ENCODE measurements around the gene FEV.

Gene FEV

DNA sequence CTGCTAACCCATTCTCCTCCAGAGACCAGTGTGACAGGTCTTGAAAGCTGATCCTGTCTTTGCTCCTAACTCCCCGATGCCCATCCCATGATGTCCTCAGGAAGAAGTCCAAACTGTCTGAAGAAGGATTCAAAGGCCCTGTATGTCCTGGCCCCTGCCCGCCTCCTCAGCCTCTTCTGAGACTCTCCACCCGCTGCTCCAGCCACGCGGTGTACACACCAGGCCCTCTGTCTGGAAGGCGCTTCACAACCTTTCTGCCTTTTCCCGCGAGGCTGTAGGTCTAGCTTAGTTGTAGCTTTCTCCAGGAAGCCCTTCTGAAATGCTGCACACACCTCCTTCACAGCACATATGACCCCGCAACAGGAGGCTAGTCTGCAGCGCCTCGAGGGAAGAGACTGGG is 31.7 kb upstream of the FEV start:
- DNase-seq = no peak

- no peak for DNase-seq
Measured at GRCh38 chr2:219010873-219011272, 25.9 kb upstream of the FEV start.

DNA sequence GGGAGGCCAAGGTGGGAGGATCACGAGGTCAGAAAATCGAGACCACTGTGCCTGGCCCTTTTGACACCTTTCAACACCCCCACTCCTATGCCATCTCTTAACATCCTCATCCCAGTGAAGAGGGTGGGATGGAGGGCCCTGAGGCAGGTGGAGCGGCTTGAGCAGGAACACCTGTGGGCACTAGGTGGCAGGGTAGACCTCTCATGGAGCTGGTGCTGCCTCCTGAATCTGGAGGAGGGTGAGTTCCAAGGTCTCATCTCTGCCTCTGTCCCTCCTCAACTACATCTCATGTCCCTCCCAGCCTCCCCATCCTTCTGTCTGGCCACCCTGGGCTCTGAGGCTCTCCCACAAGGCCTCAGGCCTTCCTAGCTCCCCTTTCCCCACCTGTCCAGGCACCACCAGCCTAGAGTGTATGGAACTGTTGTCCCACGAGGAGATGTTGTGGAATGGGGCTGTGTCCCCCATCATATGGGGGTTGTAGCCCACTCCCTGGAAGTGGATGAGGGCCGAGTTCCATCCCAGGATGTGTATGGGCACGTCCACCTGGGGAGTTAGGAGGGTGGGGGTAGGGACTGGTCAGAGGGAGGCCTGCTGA is 25.3 kb upstream of the FEV start:
- DNase-seq = peak; percentile 33

- no peak for DNase-seq
Measured at GRCh38 chr2:219009294-219009693, 24.3 kb upstream of the FEV start.

GRCh38 chr2:219003979-219004378 is 19.0 kb upstream of the FEV start:
- no peak for DNase-seq

DNA sequence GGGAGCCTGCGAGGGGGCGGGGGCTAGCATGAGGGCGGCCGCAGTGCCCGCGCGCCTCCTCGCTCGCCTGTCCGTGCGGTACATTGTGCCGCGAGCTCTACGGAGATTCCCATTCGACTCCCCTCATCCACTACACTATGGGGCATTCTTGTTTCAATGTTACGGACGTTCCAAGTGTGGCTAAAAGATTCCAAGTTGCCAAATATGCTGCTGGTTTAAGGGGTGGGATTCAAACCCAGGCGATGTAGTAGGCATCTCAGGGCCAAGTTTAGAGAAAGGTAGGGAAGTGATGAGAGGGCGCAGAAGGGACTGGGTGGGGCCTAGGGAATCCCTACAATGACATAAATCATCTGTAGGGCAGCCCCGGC is 18.3 kb upstream of the FEV start:
- no peak for DNase-seq

DNA sequence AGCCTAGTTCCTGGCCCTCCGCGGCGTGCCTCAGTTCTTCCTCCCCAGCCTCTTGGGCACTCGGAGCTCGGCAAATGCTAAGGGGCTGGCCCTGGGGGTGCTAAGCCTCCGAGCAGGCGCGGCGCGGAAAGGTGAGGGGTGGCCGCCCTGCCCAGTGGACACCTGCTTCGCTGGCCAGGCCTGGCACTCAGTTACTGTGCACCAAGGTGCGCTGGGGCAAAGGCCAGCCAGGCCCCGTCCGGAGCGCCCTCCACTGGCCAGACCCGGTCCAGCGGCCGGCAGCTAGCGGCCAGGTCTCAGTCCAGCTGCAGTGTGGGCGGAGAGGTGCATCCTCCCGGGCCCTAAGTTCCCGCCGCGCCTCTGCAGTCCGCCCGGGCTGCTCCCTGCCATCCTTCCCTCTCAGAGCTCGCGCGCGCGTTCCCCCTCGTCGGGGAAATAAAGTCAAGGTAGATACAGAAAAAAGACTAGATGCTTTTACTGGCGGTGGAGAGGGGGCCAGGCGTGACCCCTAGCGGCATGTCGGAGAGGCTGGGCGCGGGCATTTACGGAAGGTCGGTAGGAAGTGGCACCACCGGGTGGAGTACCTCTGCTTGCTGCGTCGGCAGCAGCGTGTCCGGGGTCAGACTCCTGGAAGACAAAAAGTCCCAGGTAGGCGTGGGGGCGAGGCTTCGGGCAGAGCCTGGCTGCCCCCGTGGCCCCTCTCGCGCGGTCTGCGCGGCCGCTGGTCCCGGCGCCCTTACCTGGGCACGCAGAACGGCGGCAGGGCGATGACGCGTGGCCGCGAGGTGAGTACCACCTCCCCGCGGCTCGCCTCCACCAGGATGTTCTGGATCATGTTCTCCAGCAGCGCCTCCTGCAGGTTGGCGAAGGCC is 17.6 kb upstream of the FEV start:
- peak; percentile 50 for DNase-seq

GRCh38 chr2:219001577-219002394 is 16.8 kb upstream of the FEV start:
- peak; percentile 93 for DNase-seq

DNA sequence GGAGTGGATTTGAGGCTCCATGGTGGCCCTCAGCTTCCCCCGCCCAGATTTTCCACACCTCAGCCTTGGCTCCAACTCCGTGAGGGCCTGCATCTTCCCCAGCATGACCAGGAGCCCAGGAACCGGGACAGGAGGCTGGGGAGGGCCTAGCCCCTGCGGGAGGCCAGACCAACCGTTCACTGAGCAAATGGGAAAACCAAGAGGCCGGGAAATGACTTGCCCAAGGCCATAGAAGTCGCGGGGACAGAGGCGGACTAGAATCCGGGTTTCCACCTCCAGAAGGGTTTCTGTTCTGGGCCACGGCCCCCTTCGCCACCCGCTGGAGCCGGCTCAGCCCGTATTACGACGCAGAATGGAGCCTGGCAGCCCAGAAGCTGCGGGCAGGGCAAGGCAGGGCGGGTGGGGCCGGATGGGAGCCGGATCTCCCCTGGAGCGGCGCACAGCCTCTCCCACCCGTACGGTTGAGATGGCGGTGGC is 16.2 kb upstream of the FEV start:
- no peak for DNase-seq

DNA sequence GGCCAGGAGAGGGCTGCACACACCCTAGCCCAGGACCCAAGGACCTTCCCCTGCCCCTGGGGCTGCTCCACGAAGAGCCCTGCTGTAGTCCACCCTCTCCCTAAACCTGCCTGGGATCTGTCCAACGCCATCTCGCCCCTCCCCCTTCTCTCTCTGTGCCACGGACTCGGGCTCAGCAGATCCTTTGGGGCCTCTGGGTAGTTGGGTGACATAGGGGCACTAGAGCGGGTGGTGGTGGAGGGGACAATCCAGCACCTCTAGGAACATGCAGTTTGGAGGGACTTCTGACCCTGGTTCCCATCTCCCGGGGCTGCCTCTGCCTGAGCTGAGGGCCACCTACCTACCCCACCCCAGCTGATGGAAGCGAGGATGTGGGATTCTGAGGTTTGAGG is 15.6 kb upstream of the FEV start:
- DNase-seq = peak; percentile 43

DNA sequence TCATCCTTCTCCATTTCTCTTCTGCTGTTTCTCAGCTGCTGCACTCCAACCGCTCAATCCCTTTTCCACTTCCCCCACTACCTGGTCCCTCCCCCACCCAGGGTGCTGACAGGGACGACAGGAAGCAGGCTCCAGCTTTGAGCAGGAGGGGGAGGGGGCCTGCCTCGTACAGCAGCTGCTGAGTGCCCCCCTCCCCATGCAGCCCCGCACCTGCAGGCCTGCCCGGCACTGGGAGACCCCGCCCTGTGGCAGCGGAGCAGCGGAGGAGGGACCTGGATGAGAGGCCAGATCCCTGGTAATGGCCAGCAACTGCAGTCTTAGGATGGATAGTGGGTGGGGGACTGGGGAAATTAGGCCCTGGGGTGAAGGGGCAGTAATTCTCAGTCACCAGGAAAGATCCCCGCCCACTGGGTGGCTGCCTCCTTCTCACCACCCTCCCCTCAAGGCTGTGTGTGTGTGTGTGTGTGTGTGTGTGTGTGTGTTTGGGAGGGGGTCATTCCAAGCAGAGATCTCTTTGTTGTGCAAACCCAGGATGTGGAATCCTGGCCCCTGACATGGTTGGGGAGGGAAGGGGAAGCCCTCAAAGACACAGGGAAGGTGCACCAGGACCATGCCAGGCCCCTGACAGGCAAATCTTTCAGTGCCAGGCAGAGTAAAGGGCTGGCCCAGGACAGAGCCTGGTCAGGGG is 15.0 kb upstream of the FEV start:
- peak; percentile 74 for DNase-seq

- DNase-seq = no peak
Measured at GRCh38 chr2:218999021-218999880, 14.3 kb upstream of the FEV start.

DNA sequence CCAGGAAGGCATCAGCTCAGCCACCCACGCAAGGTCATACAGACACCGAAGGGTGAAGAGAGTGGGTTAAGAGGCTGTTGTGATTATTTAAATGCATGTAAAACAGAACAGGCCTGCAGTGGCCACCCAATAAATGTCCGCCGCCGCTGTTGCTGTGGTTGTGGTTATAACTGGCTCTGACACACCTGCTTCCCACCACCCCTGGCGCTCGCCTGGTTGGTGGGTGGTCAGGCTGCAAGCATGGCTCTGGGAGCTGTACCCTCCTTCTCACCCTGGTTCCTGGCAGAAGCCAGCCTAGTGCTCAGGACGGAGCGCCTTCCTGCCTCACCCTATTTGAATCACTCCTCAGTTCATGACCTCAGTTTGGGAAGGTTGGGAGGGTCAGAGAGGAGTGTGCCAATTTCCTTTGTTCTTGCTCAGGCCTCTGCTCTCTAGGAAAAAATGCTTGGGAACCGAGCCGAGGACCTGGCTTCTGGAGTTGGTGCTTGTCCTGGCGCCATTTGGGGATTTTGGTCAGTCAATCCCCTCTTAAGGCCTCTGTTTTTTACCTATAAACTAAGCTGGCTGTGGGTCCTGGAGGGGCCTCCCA is 13.5 kb upstream of the FEV start:
- DNase-seq = no peak

- no peak for DNase-seq
Measured at GRCh38 chr2:218997731-218998130, 12.7 kb upstream of the FEV start.

DNA sequence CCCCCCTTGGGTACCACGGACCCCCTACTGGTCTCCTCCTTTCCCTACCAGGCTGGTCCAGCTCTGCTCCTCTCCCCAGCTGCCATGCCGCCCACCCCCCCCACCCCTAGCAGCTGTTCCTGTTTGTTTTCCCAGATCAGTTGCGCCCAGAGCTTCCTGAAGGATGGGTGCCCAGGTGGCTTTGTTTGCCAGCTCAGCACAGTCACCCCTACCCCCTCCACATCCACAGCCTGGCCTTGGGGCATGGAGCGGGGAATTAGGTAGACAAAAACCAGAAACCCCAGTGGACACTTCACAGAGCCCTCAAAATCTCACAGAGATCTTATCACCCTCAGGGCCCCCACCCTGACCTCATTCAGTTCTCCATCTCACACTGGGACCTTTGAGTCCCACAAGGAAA is 12.0 kb upstream of the FEV start:
- peak; percentile 44 for DNase-seq

DNA sequence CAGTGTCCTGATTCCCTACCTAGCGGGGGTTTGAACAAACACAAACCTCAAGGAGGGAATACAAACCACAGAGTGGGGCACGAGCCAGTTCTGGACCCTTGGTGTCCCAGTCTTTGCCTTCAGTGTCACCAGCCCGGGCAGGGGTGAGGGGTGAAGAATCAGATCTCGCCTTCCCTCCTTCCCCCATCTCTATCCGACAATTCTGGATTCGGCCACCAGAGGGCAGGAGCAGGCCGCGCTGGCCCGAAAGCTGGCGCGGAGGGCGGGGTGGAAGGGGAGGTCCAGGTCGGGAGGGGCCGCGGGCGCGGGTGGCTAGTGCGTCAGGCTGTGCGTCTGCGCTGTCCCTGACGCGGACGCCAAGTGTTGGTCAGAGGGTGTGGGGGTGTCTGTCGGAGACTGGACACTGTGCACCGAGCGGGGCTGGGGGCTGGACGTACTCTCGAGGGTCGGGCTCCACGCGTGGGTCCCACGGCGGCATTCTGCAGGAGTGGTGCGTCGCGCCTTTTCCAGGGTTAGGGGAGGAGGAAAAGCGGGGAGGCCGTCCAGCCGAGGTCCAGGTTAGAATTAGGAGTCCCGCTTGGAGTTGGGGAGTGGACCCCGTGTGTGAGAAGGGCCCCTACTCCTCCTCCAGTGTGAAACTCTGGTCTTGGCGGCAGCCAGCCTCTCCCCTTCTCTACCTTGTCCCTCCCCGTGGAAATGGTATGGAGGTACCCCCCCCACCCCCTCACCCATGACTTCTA is 11.2 kb upstream of the FEV start:
- peak; percentile 81 for DNase-seq

GRCh38 chr2:218995561-218995960 is 10.6 kb upstream of the FEV start:
- no peak for DNase-seq

GRCh38 chr2:218993345-218994315 is 8.6 kb upstream of the FEV start, which contains the start of gene CRYBA2:
Gene CRYBA2 (minus strand): TSS chr2:218993422. CDS start chr2:218993176, 246 bp downstream.
- DNase-seq = peak; percentile 60

DNA sequence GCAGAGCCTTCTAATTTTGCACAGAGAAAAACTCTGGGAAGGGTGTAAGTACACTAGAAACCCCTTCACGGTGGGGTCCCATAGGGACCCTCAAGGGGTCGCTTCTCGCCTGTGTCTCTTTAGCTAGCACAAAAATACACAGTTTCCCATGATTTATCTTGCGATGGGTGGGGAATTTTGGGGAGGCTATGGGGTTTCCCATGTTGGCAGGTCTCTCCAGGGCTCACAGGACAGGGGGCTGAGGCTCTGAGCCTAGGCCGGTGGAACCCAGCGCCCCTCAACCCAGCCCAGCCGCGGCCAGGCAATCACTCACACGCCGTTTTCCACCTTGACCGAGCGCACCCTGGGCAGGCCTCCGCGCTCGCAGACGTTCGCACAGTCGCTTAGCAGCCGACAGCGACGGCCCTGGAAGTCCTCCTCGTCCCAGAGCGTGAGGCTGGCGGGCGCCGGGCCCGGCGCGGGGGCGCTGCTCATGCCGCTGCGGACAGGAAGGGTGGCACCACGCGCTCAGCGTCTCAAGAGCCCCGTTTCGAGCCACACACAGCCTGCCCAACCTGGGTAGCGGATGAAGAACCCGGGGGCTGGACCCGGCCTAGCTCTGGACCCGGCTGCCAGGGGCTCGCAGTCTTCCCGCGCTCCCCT is 7.8 kb upstream of the FEV start:
- peak; percentile 40 for DNase-seq

All from DMS79 treated with DMSO at 0.1 percent for 48 hours (cell line).